GM12875 (cell line): ENCODE results near the gene CPSF2.

Experiments used
- H3K4me3 ChIP-seq: one replicate; pipeline ENCODE4 v1.5.1; 2011; ENCODE audit warnings: low read depth, low read length, control low read depth
- TF ChIP-seq, protein P1 (sequence below): IDR thresholded peaks from 2 replicates; pipeline ENCODE4 v1.5.1; 2011; ENCODE audit warnings: low read depth, mild to moderate bottlenecking, control low read depth, inconsistent platforms, low read length, moderate library complexity, borderline replicate concordance; ENCODE audit not compliant: insufficient read depth

CPSF2 gene

GRCh38 chr14:92121670-92122350, at the start of gene CPSF2, which contains the start of gene NDUFB1:
CPSF2 (plus strand) TSS chr14:92121969; CDS start chr14:92130985, 9,016 bp downstream.
NDUFB1 (minus strand) TSS chr14:92121706; CDS start chr14:92117637, 4,069 bp downstream.
- TF ChIP-seq, protein P1, sequence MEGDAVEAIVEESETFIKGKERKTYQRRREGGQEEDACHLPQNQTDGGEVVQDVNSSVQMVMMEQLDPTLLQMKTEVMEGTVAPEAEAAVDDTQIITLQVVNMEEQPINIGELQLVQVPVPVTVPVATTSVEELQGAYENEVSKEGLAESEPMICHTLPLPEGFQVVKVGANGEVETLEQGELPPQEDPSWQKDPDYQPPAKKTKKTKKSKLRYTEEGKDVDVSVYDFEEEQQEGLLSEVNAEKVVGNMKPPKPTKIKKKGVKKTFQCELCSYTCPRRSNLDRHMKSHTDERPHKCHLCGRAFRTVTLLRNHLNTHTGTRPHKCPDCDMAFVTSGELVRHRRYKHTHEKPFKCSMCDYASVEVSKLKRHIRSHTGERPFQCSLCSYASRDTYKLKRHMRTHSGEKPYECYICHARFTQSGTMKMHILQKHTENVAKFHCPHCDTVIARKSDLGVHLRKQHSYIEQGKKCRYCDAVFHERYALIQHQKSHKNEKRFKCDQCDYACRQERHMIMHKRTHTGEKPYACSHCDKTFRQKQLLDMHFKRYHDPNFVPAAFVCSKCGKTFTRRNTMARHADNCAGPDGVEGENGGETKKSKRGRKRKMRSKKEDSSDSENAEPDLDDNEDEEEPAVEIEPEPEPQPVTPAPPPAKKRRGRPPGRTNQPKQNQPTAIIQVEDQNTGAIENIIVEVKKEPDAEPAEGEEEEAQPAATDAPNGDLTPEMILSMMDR = no peak
- H3K4me3 ChIP-seq = peak within 1 kb of the TSS; percentile 99

GRCh38 chr14:92074555-92074954, 47.2 kb upstream of the CPSF2 start:
- H3K4me3 ChIP-seq = no peak overlapping the region
- TF ChIP-seq, protein P1 = no peak

DNA sequence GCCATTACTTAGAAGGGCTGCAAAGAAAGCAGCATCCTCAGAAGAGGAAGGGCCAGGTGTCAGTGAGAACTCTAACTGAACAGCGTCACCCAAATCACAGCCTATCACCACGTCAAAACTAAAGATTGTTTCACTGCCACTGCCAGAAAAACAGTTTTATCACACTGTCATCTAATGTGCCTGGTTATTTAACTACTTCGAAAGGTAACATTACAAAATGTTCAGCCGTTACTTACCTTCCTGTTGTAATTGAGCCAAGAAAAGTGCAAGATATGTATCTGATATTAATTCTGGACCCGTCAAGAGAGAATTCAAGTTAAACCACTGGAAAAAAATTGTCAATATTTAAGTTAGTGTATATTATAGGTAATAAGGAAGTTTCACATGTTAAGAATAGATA, 33.3 kb upstream of the CPSF2 start:
- TF ChIP-seq, protein P1 = no peak

GRCh38 chr14:92093320-92093719, 28.4 kb upstream of the CPSF2 start:
- TF ChIP-seq, protein P1 = no peak

More for the DNA sequence above, 33.3 kb upstream of the CPSF2 start:
- H3K4me3 ChIP-seq = no peak overlapping the region

DNA sequence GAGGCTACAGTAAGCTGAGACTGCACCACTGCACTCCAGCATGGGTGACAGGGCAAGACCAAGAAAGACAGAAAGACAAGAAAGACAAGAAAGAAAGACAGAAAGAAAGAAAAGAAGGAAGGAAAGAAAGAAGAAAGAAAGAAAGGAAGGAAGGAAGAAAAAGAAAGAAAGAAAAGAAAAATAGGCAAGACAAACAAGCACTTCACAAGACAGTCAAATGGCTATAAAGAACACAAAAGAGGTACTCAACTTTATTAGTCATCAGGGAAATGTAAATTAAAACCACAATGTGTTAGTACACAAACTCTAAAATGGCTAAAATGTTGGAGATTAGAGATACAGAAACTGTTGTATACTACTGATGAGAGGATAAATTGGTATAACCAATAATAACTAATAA, 22.0 kb upstream of the CPSF2 start:
- TF ChIP-seq, protein P1 = no peak

More at GRCh38 chr14:92093320-92093719, 28.4 kb upstream of the CPSF2 start:
- H3K4me3 ChIP-seq = no peak overlapping the region

GRCh38 chr14:92103363-92103989, 18.3 kb upstream of the CPSF2 start:
- H3K4me3 ChIP-seq = no peak overlapping the region
- TF ChIP-seq, protein P1 = no peak

More for the DNA sequence above, 22.0 kb upstream of the CPSF2 start:
- H3K4me3 ChIP-seq = no peak overlapping the region
